Tibial nerve (tissue), 4 donors: Measurements from ENCODE around the gene BNIP2. TPM values are rescaled to one million over a fixed set of nuclear protein-coding genes. Genes with fewer than 3 reads are reported as not detected.
A peak's percentile ranks its signal among the peaks of the same experiment; 100 is the strongest.

Source experiments
- DNase-seq, 2 donors: peaks; one replicate each; pipeline ENCODE4 v3.0.0-alpha.2; 2019; ENCODE audit warnings: low spot score in 2 of 2
- H3K27ac ChIP-seq, 4 donors: fragments of 200-600 bp; sonication (generic) in 3 of 4; one replicate each; pipeline ENCODE4 v1.5.1; 2017 to 2019; ENCODE audit warnings: mild to moderate bottlenecking in 1 of 4
- H3K27me3 ChIP-seq, 2 donors: fragments of 200-600 bp; sonication (generic) in 1 of 2; one replicate each; pipeline versions ENCODE4 v1.5.1 to v1.6.0; 2017 to 2019
- H3K36me3 ChIP-seq, 3 donors: fragments of 200-600 bp; sonication (generic); one replicate each; pipeline ENCODE4 v1.5.1; 2018 to 2019
- H3K4me1 ChIP-seq, 4 donors: fragments of 200-600 bp; sonication (generic) in 3 of 4; one replicate each; pipeline ENCODE4 v1.5.1; 2017 to 2019
- H3K4me3 ChIP-seq, 4 donors: fragments of 200-600 bp; sonication (generic) in 3 of 4; one replicate each; pipeline ENCODE4 v1.5.1; 2017 to 2019; ENCODE audit warnings: mild to moderate bottlenecking in 1 of 4, moderate library complexity in 1 of 4
- H3K9me3 ChIP-seq, 4 donors: fragments of 200-600 bp; sonication (generic) in 3 of 4; one replicate each; pipeline ENCODE4 v1.5.1; 2017 to 2019
- EP300 ChIP-seq, 2 donors: sonication (generic); formaldehyde crosslinking; IDR thresholded peaks; one replicate each; pipeline ENCODE4 v1.6.1; 2017; ENCODE audit warnings: antibody characterized with exemption in 2 of 2, mild to moderate bottlenecking in 1 of 2
- POLR2A ChIP-seq, 2 donors: fragments of 450-650 bp; IDR thresholded peaks; one replicate each; pipeline ENCODE4 v1.6.1; 2017; ENCODE audit warnings: antibody characterized with exemption in 2 of 2, mild to moderate bottlenecking in 2 of 2, moderate library complexity in 2 of 2
- WGBS, 2 donors: methylation state at CpG; one replicate each; pipeline ENCODE4 v1.1.5; 2018; 5-methylcytosine and 5-hydroxymethylcytosine counted together
- total RNA-seq, 4 donors: library from RNA; depleted of rRNA; stranded (reverse); fragments of >200 nt; gene quantifications; one replicate each; pipeline ENCODE4 v1.1.0, GENCODE V29; 2016
- TF ChIP-seq, protein P1 (sequence below), 5 experiments: fragments of 200-600 bp in 3 of 5; fragments of 450-650 bp in 2 of 5; sonication (generic) in 3 of 5; IDR thresholded peaks; one replicate each; pipeline ENCODE4 v1.5.1; 2016 to 2019; ENCODE audit warnings: antibody characterized with exemption in 5 of 5, mild to moderate bottlenecking in 3 of 5, moderate library complexity in 2 of 5

Gene BNIP2
- total RNA-seq, 4 donors from 2014 or later = 131 to 250 (median 184) TPM

DNA sequence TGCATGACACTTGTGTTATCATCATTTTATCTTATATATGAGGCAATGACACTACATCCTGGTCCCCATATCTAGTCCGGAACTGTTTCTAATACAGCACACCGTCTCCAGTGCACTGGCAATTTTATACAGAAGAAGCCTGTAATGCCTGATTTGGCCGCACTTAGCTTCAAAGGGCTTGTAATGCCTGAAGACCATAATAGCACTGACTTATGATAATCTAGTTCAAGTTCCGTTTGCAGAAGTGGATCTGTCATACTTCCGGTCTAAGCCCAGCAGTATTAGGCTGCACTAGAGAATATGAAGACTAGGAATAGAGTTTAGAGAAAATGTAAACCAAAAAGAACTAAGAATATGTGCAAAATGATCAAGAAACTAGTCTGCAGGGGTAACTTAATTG, 1.3 kb downstream of the BNIP2 start:
- H3K4me3 ChIP-seq = peak overlapping the region; percentile 78 to 100 (median 91)
- H3K4me1 ChIP-seq = peaks cover 0 to 59% (median 24%) of the 10 kb centered on the region in 4 donors
- no peak for DNase-seq
- peaks cover 0 to 4% (median 0%) of the 10 kb centered on the region in 3 donors for H3K36me3 ChIP-seq
- H3K9me3 ChIP-seq = no peaks in the 10 kb centered on the region
- TF ChIP-seq, protein P1, sequence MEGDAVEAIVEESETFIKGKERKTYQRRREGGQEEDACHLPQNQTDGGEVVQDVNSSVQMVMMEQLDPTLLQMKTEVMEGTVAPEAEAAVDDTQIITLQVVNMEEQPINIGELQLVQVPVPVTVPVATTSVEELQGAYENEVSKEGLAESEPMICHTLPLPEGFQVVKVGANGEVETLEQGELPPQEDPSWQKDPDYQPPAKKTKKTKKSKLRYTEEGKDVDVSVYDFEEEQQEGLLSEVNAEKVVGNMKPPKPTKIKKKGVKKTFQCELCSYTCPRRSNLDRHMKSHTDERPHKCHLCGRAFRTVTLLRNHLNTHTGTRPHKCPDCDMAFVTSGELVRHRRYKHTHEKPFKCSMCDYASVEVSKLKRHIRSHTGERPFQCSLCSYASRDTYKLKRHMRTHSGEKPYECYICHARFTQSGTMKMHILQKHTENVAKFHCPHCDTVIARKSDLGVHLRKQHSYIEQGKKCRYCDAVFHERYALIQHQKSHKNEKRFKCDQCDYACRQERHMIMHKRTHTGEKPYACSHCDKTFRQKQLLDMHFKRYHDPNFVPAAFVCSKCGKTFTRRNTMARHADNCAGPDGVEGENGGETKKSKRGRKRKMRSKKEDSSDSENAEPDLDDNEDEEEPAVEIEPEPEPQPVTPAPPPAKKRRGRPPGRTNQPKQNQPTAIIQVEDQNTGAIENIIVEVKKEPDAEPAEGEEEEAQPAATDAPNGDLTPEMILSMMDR (IDR thresholded peaks at IDR 0.05) = no peak
- TF ChIP-seq EP300 (IDR thresholded peaks at IDR 0.05) = no peak
- no peak for TF ChIP-seq POLR2A (IDR thresholded peaks at IDR 0.05)
- no peaks in the 10 kb centered on the region for H3K27me3 ChIP-seq
- 26 to 34% methylated on average over 5 of the region's 5 CpGs for WGBS, 2 donors
- H3K27ac ChIP-seq = peak overlapping the region; percentile 2 to 98 (median 98)

DNA sequence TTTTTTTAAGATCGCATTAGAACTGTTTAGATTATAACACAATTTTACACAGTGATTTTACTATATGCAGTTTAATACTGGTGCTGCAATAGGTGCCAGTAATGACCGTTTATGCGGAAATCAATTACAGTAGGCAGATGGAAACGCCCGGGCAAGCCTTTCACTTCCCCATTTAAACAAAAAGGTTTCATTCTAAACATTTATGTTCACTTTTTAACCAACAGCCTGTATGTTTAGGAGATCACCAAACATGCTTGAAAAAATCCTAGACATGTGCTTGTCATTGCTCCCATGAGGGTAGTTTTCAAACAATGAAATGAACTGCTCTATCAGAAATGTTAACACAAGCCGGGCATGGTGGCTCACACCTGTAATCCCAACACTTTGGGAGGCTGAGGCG, 2.7 kb downstream of the BNIP2 start:
- Histone ChIP-seq H3K36me3 (peaks cover 0 to 13% (median 0%) of the 10 kb centered on the region in 3 donors), H3K27me3 (no peaks in the 10 kb centered on the region), H3K4me3 (no peak overlapping the region), H3K27ac (peak overlapping the region in 2 of 4 donors; percentile 10 to 55), H3K9me3 (no peaks in the 10 kb centered on the region), H3K4me1 (peaks cover 0 to 59% (median 24%) of the 10 kb centered on the region in 4 donors)
- TF ChIP-seq, protein P1 (IDR thresholded peaks at IDR 0.05) = no peak
- no peak for TF ChIP-seq POLR2A (IDR thresholded peaks at IDR 0.05)
- no peak for TF ChIP-seq EP300 (IDR thresholded peaks at IDR 0.05)
- peak in 1 of 2 donors; percentile 12 for DNase-seq
- WGBS, 2 donors = 75 to 81% methylated on average over 7 of the region's 7 CpGs

DNA sequence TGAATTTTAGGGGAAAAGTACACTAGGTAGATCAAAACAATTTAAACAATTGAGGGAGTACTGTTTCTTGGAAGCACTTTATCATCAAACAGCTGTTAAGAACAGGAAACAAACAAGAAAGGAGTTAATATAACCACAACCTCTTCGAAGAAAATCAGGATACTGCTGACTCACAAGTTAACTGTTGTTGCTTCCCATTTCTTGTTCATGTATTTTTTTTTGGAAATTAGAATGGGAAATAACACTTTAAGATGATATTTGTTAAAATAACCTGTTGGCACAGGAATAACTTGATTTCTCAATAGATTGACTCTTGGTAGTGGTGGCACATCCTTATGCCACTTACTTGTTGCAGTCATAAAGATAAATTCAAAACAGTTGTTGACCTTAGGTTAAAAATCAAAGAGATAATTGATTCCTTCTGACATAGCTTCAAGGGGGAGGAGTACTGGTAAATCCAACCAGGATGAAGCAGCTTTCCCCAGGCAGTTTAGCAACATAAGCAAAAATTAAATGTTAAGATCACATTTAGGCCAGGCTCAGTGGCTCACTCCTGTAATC, 3.3 kb downstream of the BNIP2 start:
- no peak overlapping the region for H3K4me3 ChIP-seq
- peaks cover 0 to 53% (median 24%) of the 10 kb centered on the region in 4 donors for H3K4me1 ChIP-seq
- no peaks in the 10 kb centered on the region for H3K9me3 ChIP-seq
- peaks cover 0 to 19% (median 0%) of the 10 kb centered on the region in 3 donors for H3K36me3 ChIP-seq
- no peaks in the 10 kb centered on the region for H3K27me3 ChIP-seq
- no peak for TF ChIP-seq POLR2A (IDR thresholded peaks at IDR 0.05)
- TF ChIP-seq, protein P1 (IDR thresholded peaks at IDR 0.05) = no peak
- H3K27ac ChIP-seq = peak overlapping the region in 2 of 4 donors; percentile 10 to 55
- WGBS, 2 donors = 5 to 13% methylated on average over 1 of the region's 1 CpG
- DNase-seq = no peak

DNA sequence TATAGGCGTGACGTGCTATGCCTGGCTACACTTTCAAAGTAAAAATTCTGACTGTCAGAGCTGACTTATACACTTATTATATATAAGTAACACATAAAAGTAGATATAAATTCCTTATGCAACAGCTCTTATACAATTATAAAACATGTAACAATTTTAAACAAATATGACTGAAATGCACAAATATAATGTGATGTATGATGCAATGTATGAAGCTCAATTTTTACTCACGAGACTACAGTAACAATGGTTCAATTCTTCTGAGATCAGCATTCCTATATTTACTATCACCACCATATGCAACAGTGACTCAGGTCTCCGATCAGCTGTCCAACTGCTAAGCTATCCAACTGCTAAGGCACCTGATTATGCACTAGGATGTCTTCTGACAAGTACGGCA, 8.2 kb downstream of the BNIP2 start:
- H3K9me3 ChIP-seq = no peaks in the 10 kb centered on the region
- H3K4me1 ChIP-seq = peaks cover 0 to 24% (median 5%) of the 10 kb centered on the region in 4 donors
- H3K27ac ChIP-seq = no peak overlapping the region
- no peaks in the 10 kb centered on the region for H3K27me3 ChIP-seq
- WGBS, 2 donors = 71 to 87% methylated on average over 4 of the region's 5 CpGs
- H3K4me3 ChIP-seq = no peak overlapping the region
- H3K36me3 ChIP-seq = peaks cover 2 to 65% (median 18%) of the 10 kb centered on the region in 3 donors
- TF ChIP-seq EP300 (IDR thresholded peaks at IDR 0.05) = no peak
- no peak for DNase-seq

DNA sequence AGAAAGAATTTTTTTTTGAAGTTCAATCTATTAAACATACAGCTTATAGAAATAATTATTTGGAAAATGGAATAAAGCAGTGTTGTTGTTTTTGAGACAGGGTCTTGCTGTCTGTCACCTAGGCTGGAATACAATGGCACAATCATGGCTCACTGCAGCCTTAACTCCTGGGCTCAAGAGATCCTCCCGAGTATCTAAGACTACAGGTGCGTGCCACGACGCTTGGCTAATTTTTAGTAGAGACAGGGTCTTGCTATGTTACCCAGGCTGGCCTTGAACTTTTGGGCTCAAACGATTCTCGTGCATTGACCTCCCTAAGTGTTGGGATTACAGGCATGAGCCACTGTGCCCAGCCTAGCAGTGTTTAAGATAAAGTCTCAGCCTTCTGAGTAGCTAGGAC, 8.8 kb downstream of the BNIP2 start:
- Histone ChIP-seq H3K4me1 (peaks cover 0 to 19% (median 3%) of the 10 kb centered on the region in 4 donors), H3K9me3 (no peaks in the 10 kb centered on the region), H3K4me3 (no peak overlapping the region), H3K36me3 (peaks cover 2 to 70% (median 18%) of the 10 kb centered on the region in 3 donors), H3K27me3 (no peaks in the 10 kb centered on the region), H3K27ac (no peak overlapping the region)
- DNase-seq = no peak
- TF ChIP-seq POLR2A (IDR thresholded peaks at IDR 0.05) = no peak
- TF ChIP-seq, protein P1 (IDR thresholded peaks at IDR 0.05) = no peak
- no peak for TF ChIP-seq EP300 (IDR thresholded peaks at IDR 0.05)
- 91% methylated on average over 6 of the region's 6 CpGs for WGBS, 2 donors
